Hippocampal formation (tissue), 2 donors: ENCODE data around the gene TAF6.

Experiments used
- DNase-seq, 2 donors: peaks; one replicate each; lab custom pipeline; 2025; lab: John Stamatoyannopoulos, UW

Gene TAF6

GRCh38 chr7:100066953-100067352 lies 52.2 kb downstream of the TAF6 start:
- DNase-seq, result no peak

DNA sequence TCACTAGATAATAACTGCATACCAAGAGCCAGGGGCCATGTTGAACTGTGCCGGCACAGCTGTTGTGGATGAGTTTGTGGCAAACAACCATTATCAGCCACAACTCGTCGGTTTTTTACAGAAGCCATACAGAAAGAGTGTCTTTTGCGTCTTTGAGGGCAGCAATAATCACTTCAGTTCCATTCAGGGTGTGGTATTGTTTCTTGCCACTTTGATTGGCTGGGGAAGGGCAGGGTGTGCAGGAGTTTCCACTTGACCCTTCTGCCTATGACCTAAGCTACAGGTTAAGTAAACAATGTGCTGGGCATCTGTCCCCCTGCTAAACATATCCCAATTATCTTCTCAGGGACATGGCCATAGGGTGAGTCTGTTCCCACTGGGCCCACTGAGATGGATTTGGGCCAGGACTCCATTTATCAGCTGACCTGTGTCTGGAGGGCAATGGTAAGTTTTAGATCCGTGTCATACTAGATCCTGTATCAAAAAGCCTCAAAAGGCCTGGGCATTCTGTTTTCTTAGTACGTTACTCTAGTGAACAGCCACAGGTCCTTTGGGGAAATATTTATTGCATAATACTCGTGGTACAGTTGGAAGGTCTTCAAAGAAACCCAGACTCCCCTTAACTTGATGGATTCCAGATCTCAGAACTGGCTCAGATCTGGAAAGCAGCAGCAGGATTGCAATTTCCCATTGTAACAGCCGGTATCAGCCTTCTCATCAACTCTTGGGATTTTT lies 53.5 kb downstream of the TAF6 start:
- DNase-seq, result no peak

- no peak for DNase-seq
Observed at GRCh38 chr7:100064162-100064561, 55.0 kb downstream of the TAF6 start.

DNA sequence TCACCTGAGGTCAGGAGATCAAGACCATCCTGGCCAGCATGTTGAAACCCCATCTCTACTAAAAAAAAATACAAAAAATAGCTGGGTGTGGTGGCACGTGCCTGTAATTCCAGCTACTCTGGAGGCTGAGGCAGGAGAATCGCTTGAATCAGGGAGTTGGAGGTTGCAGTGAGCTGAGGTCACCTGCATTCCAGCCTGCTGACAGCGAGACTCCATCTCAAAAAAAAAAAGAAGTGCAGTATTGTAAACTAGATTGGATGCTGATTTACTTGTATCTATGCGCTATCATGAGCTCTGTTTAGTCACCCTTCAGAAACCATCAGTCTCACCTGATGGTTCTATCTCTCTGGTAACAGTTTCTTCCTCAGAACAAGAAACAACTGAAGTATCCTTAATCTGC lies 55.8 kb downstream of the TAF6 start:
- DNase-seq, result no peak

DNA sequence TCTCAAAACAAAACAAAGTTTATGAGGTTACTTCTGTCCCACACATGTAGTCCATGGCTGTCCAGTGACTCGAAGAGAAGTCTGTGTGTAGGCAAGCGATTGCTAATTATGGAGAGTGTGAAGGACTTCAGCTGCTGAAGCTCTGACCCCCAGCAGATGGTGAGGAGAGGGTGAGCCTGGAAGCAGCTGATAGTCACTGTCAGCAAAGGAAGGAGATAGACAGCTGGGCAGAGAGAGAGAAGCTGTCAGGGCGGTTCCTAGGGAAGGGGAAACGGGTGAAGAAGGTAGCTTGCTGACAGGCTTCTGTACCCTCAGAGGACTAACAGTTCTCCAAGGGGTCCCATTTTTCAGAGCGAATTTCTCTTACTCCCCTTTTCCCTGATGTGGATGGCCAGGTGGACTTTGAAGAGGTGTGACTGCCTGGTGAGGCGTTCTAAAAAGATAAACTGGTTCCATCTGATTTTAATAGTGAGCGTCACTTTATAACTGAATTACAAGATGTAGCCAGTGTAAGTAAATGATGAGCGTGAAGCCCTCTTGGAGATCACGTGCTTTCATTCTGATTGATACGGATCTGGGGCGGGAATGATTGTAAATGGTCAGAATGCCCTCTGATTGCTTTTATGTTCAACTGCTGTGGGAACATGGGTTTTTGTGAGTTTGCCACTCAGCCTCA lies 57.5 kb downstream of the TAF6 start:
- no peak for DNase-seq

DNA sequence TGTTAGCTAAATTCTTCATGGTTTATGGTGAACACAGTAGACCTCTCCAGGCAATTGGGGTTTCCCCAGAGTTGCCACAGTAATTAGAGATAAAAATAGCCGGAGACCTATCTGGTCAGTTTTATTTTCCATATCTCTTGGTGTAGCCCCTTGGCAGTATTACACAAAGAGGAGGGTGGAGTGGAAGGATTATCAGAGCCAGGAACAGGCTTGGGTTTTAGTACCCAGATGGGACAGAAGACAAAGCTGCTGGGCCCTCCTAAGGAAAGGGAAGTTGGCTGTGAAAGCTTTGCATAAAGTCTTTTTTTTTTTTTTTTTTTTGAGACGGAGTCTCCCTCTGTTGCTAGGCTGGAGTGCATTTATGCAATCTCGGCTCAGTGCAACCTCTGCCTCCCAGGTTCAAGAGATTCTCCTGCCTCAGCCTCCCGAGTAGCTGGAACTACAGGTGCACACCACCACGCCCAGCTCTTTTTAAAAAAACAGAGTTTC lies 59.9 kb downstream of the TAF6 start:
- no peak for DNase-seq
